ENCODE measurements around the gene IGSF21.

The IGSF21 gene

DNA sequence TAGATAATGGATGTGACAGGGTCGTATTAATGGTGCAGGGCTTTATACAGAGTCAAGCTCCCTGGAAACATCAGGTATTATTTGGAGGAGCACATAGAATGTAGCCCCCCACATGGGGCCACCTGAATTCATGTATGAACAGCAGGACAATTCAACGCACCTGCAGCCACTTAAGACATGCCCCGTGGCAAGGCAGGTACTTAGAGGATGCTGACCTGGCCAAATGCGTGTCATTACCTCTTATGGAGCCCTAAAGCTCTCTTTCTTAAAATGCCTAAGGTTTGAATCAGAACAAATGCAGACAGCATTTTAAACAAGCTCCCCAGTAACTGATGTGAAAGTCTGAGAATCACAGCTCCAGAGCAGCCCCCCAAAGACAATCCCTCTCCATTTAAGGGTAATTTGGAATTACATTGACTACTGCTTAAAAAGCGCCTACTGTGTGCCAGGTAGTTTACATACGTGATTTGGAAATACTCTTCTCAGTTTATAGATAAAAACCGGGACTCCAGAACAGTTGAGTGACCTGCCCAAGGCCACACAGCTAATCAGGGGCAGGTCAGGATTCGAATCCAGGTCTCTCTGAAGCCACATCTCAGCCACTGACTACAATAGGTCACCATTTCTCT is 302.1 kb downstream of the IGSF21 start:
- no peak overlapping the region for H3K4me3 ChIP-seq (ENCODE audit: low read length)
- no peak for DNase-seq (ENCODE audit: low read depth)
- TF ChIP-seq, protein P1, sequence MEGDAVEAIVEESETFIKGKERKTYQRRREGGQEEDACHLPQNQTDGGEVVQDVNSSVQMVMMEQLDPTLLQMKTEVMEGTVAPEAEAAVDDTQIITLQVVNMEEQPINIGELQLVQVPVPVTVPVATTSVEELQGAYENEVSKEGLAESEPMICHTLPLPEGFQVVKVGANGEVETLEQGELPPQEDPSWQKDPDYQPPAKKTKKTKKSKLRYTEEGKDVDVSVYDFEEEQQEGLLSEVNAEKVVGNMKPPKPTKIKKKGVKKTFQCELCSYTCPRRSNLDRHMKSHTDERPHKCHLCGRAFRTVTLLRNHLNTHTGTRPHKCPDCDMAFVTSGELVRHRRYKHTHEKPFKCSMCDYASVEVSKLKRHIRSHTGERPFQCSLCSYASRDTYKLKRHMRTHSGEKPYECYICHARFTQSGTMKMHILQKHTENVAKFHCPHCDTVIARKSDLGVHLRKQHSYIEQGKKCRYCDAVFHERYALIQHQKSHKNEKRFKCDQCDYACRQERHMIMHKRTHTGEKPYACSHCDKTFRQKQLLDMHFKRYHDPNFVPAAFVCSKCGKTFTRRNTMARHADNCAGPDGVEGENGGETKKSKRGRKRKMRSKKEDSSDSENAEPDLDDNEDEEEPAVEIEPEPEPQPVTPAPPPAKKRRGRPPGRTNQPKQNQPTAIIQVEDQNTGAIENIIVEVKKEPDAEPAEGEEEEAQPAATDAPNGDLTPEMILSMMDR (conservative IDR thresholded peaks at IDR 0.05; ENCODE audit: low read depth, low read length) = no peak

DNA sequence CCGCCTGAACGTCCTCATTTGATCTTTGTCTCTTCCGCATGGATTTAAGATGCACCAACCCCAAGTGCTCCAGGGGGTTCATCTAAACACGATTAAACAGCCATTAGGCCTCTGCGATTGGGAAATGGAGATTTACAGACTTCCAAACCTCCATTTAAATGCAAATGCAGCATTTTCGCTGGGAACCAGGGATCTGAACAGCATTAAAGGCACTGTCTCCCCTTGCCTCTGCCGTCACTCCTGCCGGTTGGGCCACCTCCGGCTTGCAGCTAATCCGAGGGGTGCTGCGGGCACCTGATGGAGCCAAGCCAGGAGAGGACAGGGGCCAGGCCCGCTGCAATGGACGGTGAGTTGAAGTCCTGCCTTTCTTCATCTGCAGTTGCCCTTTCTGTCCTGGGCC is 302.8 kb downstream of the IGSF21 start:
- TF ChIP-seq, protein P1 (conservative IDR thresholded peaks at IDR 0.05; ENCODE audit: low read depth, low read length) = no peak

DNA sequence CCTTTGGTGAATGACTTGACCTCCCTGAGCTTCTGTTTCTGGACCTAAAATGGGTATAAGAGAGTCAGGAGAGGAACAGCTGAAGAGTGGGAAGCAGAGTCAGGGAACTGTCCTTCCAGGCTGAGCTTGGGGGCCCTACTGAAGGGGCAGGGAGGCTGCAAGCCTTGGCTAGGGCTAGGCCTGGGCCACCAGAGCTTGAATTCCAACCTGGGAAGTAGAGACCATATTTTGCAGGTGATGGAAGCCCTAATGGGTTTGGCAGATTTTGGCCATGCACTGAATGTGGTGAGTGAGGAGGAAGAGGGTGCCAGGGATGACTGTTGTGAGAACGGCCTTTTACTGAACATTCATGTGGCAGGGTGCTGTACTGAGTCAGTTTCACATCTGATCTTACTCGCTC is 303.7 kb downstream of the IGSF21 start:
- no peak overlapping the region for H3K4me3 ChIP-seq (ENCODE audit: low read length)
- TF ChIP-seq, protein P1 (conservative IDR thresholded peaks at IDR 0.05; ENCODE audit: low read depth, low read length) = no peak
- no peak for DNase-seq (ENCODE audit: low read depth)

More for the DNA sequence above, 302.8 kb downstream of the IGSF21 start:
- H3K4me3 ChIP-seq (ENCODE audit: low read length) = no peak overlapping the region
- DNase-seq (ENCODE audit: low read depth) = no peak

DNA sequence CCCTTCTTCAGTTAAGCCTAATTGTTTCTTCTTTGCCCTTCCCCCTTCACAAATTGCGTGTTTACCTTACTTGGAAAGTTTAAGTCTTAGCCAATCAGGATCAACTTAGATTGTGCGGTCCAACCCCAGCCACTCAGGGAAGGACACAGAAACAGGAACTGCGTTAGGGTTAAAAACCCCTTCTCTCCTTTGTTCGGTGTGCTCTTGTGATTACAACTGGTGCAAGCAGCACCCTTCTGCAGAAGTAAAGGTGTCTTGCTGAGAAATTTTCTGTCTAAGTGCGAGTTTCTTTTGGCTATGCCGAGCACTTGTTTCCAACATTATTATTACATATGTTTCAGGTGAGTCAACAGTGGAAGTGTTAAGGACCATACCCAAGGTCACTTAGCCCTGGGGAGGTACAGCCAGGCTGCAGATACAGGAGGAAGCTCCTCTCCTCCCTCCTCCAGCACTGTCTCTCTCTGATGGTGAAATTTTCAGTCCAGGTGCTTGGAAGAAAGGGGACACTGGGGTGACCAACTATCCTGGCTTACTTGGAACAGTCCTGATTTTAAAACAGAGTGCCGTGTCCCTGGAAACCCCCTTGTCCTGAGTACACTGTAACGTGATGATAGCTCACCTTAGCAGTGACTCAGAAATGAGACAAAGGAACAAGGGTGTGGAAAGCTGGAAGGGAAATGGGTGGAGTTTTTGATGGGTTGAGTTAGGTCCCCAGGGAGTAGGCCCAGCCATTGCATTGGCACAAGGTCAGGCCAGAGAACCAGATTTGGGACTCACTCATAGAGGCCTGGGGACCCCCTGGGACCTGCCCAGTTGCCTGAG is 304.4 kb downstream of the IGSF21 start:
- no peak for DNase-seq (ENCODE audit: low read depth)
- TF ChIP-seq, protein P1 (conservative IDR thresholded peaks at IDR 0.05; ENCODE audit: low read depth, low read length) = no peak
- no peak overlapping the region for H3K4me3 ChIP-seq (ENCODE audit: low read length)

DNA sequence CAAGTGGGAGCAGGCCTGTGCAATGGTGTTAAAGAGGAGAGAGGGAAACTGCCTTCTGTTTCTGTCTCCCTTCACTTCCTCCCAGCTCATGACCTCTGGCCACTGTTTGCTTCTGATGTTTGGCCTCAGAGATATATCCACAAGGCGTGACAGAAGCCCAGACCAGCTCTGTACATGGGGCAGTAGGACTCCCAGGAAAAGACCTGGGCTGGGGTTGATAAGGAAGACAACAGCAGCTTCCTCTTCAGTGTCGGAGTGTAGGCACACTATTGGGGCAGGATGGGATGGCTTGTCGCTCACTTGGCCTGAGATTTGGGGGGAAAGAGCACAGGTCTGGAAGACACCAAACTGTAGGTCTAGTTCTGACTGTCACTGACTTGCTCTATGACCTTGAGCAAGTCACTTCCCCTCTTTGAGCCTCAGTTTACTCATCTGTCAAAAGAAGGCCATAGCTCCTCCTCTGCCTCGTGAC is 305.3 kb downstream of the IGSF21 start:
- no peak for DNase-seq (ENCODE audit: low read depth)
- no peak overlapping the region for H3K4me3 ChIP-seq (ENCODE audit: low read length)
- TF ChIP-seq, protein P1 (conservative IDR thresholded peaks at IDR 0.05; ENCODE audit: low read depth, low read length) = no peak

DNA sequence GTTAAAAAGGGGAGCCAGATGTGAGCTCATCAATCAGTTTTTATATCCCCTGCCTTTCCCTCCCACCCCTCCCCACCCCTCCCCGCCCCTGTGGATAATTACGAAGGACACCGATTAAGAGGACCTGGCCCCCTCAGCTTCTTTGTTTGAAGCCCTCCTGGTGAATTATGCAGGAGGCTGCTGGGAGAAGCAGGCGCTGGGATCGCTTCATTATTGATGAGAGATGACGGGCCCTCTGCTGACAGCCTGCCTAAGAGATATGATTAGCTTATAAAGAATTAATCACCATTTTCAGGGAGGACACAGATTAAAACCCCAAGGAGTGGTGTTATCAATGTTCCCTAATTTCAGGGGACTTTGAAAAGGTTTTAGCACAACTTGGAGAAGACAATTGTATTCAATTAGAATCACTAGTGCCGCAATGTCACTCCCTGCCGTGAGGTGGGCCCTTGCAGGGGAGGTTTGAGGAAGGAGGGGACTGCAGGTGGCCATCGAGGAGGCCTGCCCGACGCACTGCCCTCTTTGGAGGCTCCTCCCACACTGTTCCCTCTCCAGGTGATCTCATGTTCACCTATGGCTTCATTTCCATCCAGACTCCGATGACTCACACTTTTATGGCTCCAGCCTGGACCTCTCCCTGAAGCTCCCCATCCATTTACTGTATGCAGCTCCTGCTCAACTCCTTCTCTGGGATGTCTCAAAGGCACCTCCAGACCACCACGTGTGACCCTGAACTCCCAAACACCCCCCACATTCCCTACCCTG is 306.1 kb downstream of the IGSF21 start:
- TF ChIP-seq, protein P1 (conservative IDR thresholded peaks at IDR 0.05; ENCODE audit: low read depth, low read length) = no peak
- no peak overlapping the region for H3K4me3 ChIP-seq (ENCODE audit: low read length)
- DNase-seq (ENCODE audit: low read depth) = no peak

Data from retinal pigment epithelial cell (primary cell).